ENCODE results near the gene SLC30A2.

SLC30A2 gene

GRCh38 chr1:26084844-26085243 is 38.9 kb upstream of the SLC30A2 start:
- no peak overlapping the region for H3K4me3 ChIP-seq (replicated peaks; ENCODE audit: low read depth, low read length)
- DNase-seq (ENCODE audit: extremely low read depth, low read depth), result no peak
- TF ChIP-seq CTCF (IDR thresholded peaks at IDR 0.05; ENCODE audit: low read depth, low read length, missing control alignments), result no peak

- no peak for TF ChIP-seq CTCF (IDR thresholded peaks at IDR 0.05; ENCODE audit: low read depth, low read length, missing control alignments)
- DNase-seq (ENCODE audit: extremely low read depth, low read depth), result no peak
- no peak overlapping the region for H3K4me3 ChIP-seq (replicated peaks; ENCODE audit: low read depth, low read length)
Measured at GRCh38 chr1:26084091-26084561, 38.2 kb upstream of the SLC30A2 start.

- no peak for DNase-seq (ENCODE audit: extremely low read depth, low read depth)
- H3K4me3 ChIP-seq (replicated peaks; ENCODE audit: low read depth, low read length), result no peak overlapping the region
- no peak for TF ChIP-seq CTCF (IDR thresholded peaks at IDR 0.05; ENCODE audit: low read depth, low read length, missing control alignments)
Measured at GRCh38 chr1:26083208-26083607, 37.3 kb upstream of the SLC30A2 start.

- no peak for TF ChIP-seq CTCF (IDR thresholded peaks at IDR 0.05; ENCODE audit: low read depth, low read length, missing control alignments)
- DNase-seq (ENCODE audit: extremely low read depth, low read depth), result no peak
- H3K4me3 ChIP-seq (replicated peaks; ENCODE audit: low read depth, low read length), result no peak overlapping the region
Measured at GRCh38 chr1:26082020-26082350, 36.1 kb upstream of the SLC30A2 start.

GRCh38 chr1:26081267-26082019 is 35.5 kb upstream of the SLC30A2 start:
- H3K4me3 ChIP-seq (replicated peaks; ENCODE audit: low read depth, low read length), result no peak overlapping the region
- TF ChIP-seq CTCF (IDR thresholded peaks at IDR 0.05; ENCODE audit: low read depth, low read length, missing control alignments), result no peak
- no peak for DNase-seq (ENCODE audit: extremely low read depth, low read depth)

GRCh38 chr1:26079960-26080814 is 34.3 kb upstream of the SLC30A2 start:
- no peak overlapping the region for H3K4me3 ChIP-seq (replicated peaks; ENCODE audit: low read depth, low read length)
- no peak for DNase-seq (ENCODE audit: extremely low read depth, low read depth)
- no peak for TF ChIP-seq CTCF (IDR thresholded peaks at IDR 0.05; ENCODE audit: low read depth, low read length, missing control alignments)
